HG02798 (cell line): ENCODE data around the gene PPP1R3A.
"Not testable (repeated sequence)": the region's sequence is repeated elsewhere in the genome, so short reads cannot be mapped to it uniquely, and the experiment has no call there.

Experiments
- ATAC-seq: cut with Tn5 transposase; IDR thresholded peaks from one replicate; pipeline ENCODE4 v1.9.1; 2021; ENCODE audit warnings: mild to moderate bottlenecking; ENCODE audit not compliant: unreplicated experiment, poor library complexity

The PPP1R3A gene

GRCh38 chr7:113918946-113919345 is at the start of gene PPP1R3A:
PPP1R3A (minus strand) TSS chr7:113919009; CDS start chr7:113918996, 13 bp downstream.
- no peak for ATAC-seq

- no peak for ATAC-seq
These were observed 44.5 kb upstream of the PPP1R3A start for GRCh38 chr7:113963356-113963755.

GRCh38 chr7:113959910-113960309 is 41.1 kb upstream of the PPP1R3A start:
- ATAC-seq: no peak

GRCh38 chr7:113955157-113955556 is 36.3 kb upstream of the PPP1R3A start:
- ATAC-seq: no peak

GRCh38 chr7:113953553-113953952 is 34.7 kb upstream of the PPP1R3A start:
- no peak for ATAC-seq

- no peak for ATAC-seq
These were observed 26.5 kb upstream of the PPP1R3A start for GRCh38 chr7:113945018-113945938.

GRCh38 chr7:113936982-113937381 is 18.2 kb upstream of the PPP1R3A start:
- no peak for ATAC-seq

GRCh38 chr7:113936535-113936934 is 17.7 kb upstream of the PPP1R3A start:
- ATAC-seq: no peak

GRCh38 chr7:113929389-113929788 is 10.6 kb upstream of the PPP1R3A start:
- not testable (repeated sequence) for ATAC-seq

- no peak for ATAC-seq
These were observed 9.3 kb upstream of the PPP1R3A start for GRCh38 chr7:113928112-113928511.

GRCh38 chr7:113922049-113922448 is 3.2 kb upstream of the PPP1R3A start:
- no peak for ATAC-seq

GRCh38 chr7:113921363-113921762 is 2.6 kb upstream of the PPP1R3A start:
- ATAC-seq: no peak

- no peak for ATAC-seq
These were observed 969 bp downstream of the PPP1R3A start for GRCh38 chr7:113917840-113918239.

GRCh38 chr7:113915956-113916355 is 2.9 kb downstream of the PPP1R3A start:
- ATAC-seq: no peak

- ATAC-seq: no peak
These were observed 5.9 kb downstream of the PPP1R3A start for GRCh38 chr7:113912876-113913275.

- ATAC-seq: no peak
These were observed 11.2 kb downstream of the PPP1R3A start for GRCh38 chr7:113907617-113908016.

- ATAC-seq: no peak
These were observed 14.3 kb downstream of the PPP1R3A start for GRCh38 chr7:113904521-113904920.

GRCh38 chr7:113892818-113893217 is 26.0 kb downstream of the PPP1R3A start:
- ATAC-seq: no peak

GRCh38 chr7:113891828-113892227 is 27.0 kb downstream of the PPP1R3A start:
- no peak for ATAC-seq

GRCh38 chr7:113891031-113891350 is 27.8 kb downstream of the PPP1R3A start:
- no peak for ATAC-seq

- no peak for ATAC-seq
These were observed 28.3 kb downstream of the PPP1R3A start for GRCh38 chr7:113890331-113891030.

- no peak for ATAC-seq
These were observed 35.7 kb downstream of the PPP1R3A start for GRCh38 chr7:113883096-113883495.
